B cell (primary cell): ENCODE measurements around the gene SHE. TPM values are rescaled to one million over a fixed set of nuclear protein-coding genes. Genes with fewer than 3 reads are reported as not detected.

ENCODE experiments used
- ATAC-seq: fragments of 200-7000 bp; cut with Tn5 transposase; one replicate; pipeline ENCODE4 v1.10.0; 2021; ENCODE audit warnings: low read depth, mild to moderate bottlenecking, moderate number of reproducible peaks, moderate library complexity
- CTCF ChIA-PET: fragments of 350-600 bp; sonication (Branson Sonifier 250); formaldehyde crosslinking; loops from one replicate; lab custom pipeline; 2021; ENCODE audit warnings: antibody characterized with exemption, inconsistent platforms; lab: Charles Lee
- POLR2A ChIA-PET: fragments of 350-600 bp; sonication (Branson Sonifier 250); formaldehyde crosslinking; loops from one replicate; lab custom pipeline; 2021; ENCODE audit warnings: antibody characterized with exemption; lab: Charles Lee
- DNase-seq: peaks from one replicate; pipeline ENCODE4 v3.0.0; 2013
- H2AFZ ChIP-seq: 2 replicates; pipeline ENCODE4 v1.6.1; 2012; ENCODE audit warnings: mild to moderate bottlenecking, low read depth, low read length; ENCODE audit not compliant: insufficient read depth, poor library complexity, severe bottlenecking
- H3K27ac ChIP-seq, 2 donors: 1 replicate in 1 of 2; 2 replicates in 1 of 2; pipeline ENCODE4 v1.5.1; 2012 to 2013; ENCODE audit warnings: low read length in 2 of 2, mild to moderate bottlenecking in 2 of 2, moderate library complexity in 1 of 2
- H3K27me3 ChIP-seq, 4 experiments: fragments of 200-600 bp in 1 of 4; sonication (generic) in 1 of 4; replicated peaks in 1 of 4; 1 replicate in 2 of 4; 2 replicates in 2 of 4; pipeline versions ENCODE4 v1.6.1 to v1.7.0; 2013 to 2016; ENCODE audit warnings: low read length in 3 of 4, mild to moderate bottlenecking in 2 of 4, mixed read lengths in 1 of 4, moderate library complexity in 1 of 4; ENCODE audit not compliant: insufficient read depth in 4 of 4, control insufficient read depth in 3 of 4; ENCODE audit errors: control extremely low read depth in 1 of 4
- H3K36me3 ChIP-seq, 2 experiments: replicated peaks in 1 of 2; 1 replicate in 1 of 2; 2 replicates in 1 of 2; pipeline versions ENCODE4 v1.6.1 to v1.7.1; 2013; ENCODE audit warnings: low read length in 1 of 2; ENCODE audit not compliant: insufficient read depth in 2 of 2, control insufficient read depth in 1 of 2; ENCODE audit errors: control extremely low read depth in 1 of 2, extremely low read depth in 1 of 2
- H3K4me1 ChIP-seq, 2 donors: fragments of 200-600 bp in 1 of 2; sonication (generic) in 1 of 2; 1 replicate in 1 of 2; 2 replicates in 1 of 2; pipeline versions ENCODE4 v1.5.1 to v1.6.1; 2013 to 2017; ENCODE audit warnings: low read length in 2 of 2; ENCODE audit not compliant: control insufficient read depth in 2 of 2, insufficient read depth in 2 of 2
- H3K4me2 ChIP-seq: replicated peaks from 2 replicates; pipeline ENCODE3; 2012; ENCODE audit warnings: mild to moderate bottlenecking, low read depth, low read length; ENCODE audit not compliant: poor library complexity, severe bottlenecking
- H3K4me3 ChIP-seq, 5 experiments: fragments of 200-600 bp in 1 of 5; sonication (generic) in 1 of 5; 1 replicate in 3 of 5; 2 replicates in 2 of 5; pipeline versions ENCODE4 v1.5.1 to v1.7.0; 2011 to 2016; ENCODE audit warnings: low read length in 4 of 5, mild to moderate bottlenecking in 4 of 5, low read depth in 2 of 5, control low read depth in 1 of 5, moderate library complexity in 1 of 5; ENCODE audit not compliant: insufficient read depth in 1 of 5; ENCODE audit errors: control extremely low read depth in 1 of 5, extremely low read depth in 1 of 5
- H3K79me2 ChIP-seq: fragments of 200-600 bp; sonication (generic); one replicate; pipeline ENCODE4 v1.6.0; 2016; ENCODE audit warnings: low read length; ENCODE audit not compliant: control insufficient read depth, insufficient read depth
- H3K9ac ChIP-seq: fragments of 200-600 bp; sonication (generic); 2 replicates; pipeline ENCODE4 v1.6.1; 2017; ENCODE audit warnings: mild to moderate bottlenecking, low read length, moderate library complexity
- H3K9me3 ChIP-seq, 3 donors: one replicate each; pipeline versions ENCODE4 v1.6.1 to v1.7.1; 2013; ENCODE audit warnings: low read length in 2 of 3; ENCODE audit not compliant: control insufficient read depth in 2 of 3, insufficient read depth in 1 of 3; ENCODE audit errors: control extremely low read depth in 1 of 3
- H4K20me1 ChIP-seq: 2 replicates; pipeline ENCODE4 v1.6.0; 2012; ENCODE audit warnings: mild to moderate bottlenecking, low read length; ENCODE audit not compliant: insufficient read depth, control insufficient read depth, poor library complexity, severe bottlenecking
- H3K27ac Mint-ChIP-seq: one replicate; pipeline ENCODE4 v1.8.0; 2021; ENCODE audit warnings: mixed read lengths
- H3K27me3 Mint-ChIP-seq: one replicate; pipeline ENCODE4 v1.8.0; 2021; ENCODE audit warnings: mixed read lengths
- H3K4me1 Mint-ChIP-seq: one replicate; pipeline ENCODE4 v1.8.0; 2021; ENCODE audit warnings: mixed read lengths
- H3K4me3 Mint-ChIP-seq: one replicate; pipeline ENCODE4 v1.8.0; 2021; ENCODE audit warnings: mixed read lengths
- H3K9me3 Mint-ChIP-seq: one replicate; pipeline ENCODE4 v1.8.0; 2022; ENCODE audit warnings: mixed read lengths; ENCODE audit not compliant: insufficient read depth
- CTCF ChIP-seq: fragments of 200-600 bp; IDR thresholded peaks from one replicate; pipeline ENCODE4 v1.8.0; 2022; ENCODE audit warnings: antibody characterized with exemption, mild to moderate bottlenecking
- EZH2 ChIP-seq: IDR thresholded peaks from 2 replicates; pipeline ENCODE4 v1.6.1; 2012; ENCODE audit warnings: borderline replicate concordance, low read depth, mild to moderate bottlenecking, moderate library complexity, low read length; ENCODE audit not compliant: insufficient read depth, poor library complexity, severe bottlenecking
- WGBS: methylation state at CpG from one replicate; pipeline ENCODE4 v1.1.5; 2013; ENCODE audit warnings: missing lambda C conversion rate; ENCODE audit not compliant: insufficient coverage; 5-methylcytosine and 5-hydroxymethylcytosine counted together
- intact Hi-C: fragments of 100-400 bp; cut with micrococcal nuclease; formaldehyde crosslinking; loops from one replicate; pipeline ENCODE4 v1.10.0; 2022
- polyA plus RNA-seq: library from polyadenylated mRNA; depleted of rRNA; stranded (reverse); fragments of >200 nt; gene quantifications from 2 replicates; pipeline ENCODE4 v1.2.3, GENCODE V29; 2012
- total RNA-seq, 2 donors: library from RNA; stranded (reverse); fragments of 120-200 nt in 1 of 2; gene quantifications; 1 replicate in 1 of 2; 2 replicates in 1 of 2; pipeline versions ENCODE4 v1.2.3 to v1.2.4, GENCODE V29; 2013 to 2022

The SHE gene
- total and polyA plus RNA-seq, 2 donors (not counting 1 experiment from before 2014, with no cell fraction given): 0.01 TPM; not detected in 1

DNA sequence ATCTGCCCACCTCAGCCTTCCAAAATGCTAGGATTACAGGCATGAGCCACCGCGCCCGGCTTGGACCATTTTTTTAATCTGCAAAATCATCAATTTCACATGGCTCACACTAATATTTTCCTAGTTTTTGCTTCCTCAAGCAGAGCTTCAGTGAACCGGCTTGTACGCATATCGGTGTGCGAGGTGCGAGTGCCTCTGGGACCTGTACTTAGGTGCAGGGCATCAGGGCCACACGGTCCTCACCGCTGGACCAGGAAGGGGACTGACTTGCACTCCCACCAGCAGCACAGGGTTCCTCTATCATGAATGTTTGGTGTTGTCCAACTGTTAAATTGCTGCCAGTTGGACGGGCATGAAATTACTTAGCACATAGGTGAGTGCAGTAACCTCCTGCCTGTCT lies 15.4 kb upstream of the SHE start:
- Histone ChIP-seq H2AFZ (no peak overlapping the region), H3K4me1 (no peaks in the 10 kb centered on the region), H3K27ac (no peak overlapping the region), H3K9me3 (no peaks in the 10 kb centered on the region), H3K9ac (no peak overlapping the region), H3K27me3 (peaks cover 0 to 12% (median 2%) of the 10 kb centered on the region in 4 experiments), H3K79me2 (no peaks in the 10 kb centered on the region), H3K4me3 (no peak overlapping the region), H3K4me2 (no peak overlapping the region), H4K20me1 (no peaks in the 10 kb centered on the region), H3K36me3 (no peaks in the 10 kb centered on the region)
- DNase-seq: no peak
- H3K27ac Mint-ChIP-seq: no peak overlapping the region
- H3K27me3 Mint-ChIP-seq: peaks cover 43% of the 10 kb centered on the region
- no peak overlapping the region for H3K4me3 Mint-ChIP-seq
- CTCF ChIA-PET: no interaction called here
- H3K9me3 Mint-ChIP-seq: no peaks in the 10 kb centered on the region
- WGBS: 98% methylated on average over 11 of the region's 11 CpGs
- POLR2A ChIA-PET: no interaction called here
- no peak for ATAC-seq
- no peaks in the 10 kb centered on the region for H3K4me1 Mint-ChIP-seq
- intact Hi-C loops: no loop called here
- no peak for TF ChIP-seq CTCF
- no peak for TF ChIP-seq EZH2

DNA sequence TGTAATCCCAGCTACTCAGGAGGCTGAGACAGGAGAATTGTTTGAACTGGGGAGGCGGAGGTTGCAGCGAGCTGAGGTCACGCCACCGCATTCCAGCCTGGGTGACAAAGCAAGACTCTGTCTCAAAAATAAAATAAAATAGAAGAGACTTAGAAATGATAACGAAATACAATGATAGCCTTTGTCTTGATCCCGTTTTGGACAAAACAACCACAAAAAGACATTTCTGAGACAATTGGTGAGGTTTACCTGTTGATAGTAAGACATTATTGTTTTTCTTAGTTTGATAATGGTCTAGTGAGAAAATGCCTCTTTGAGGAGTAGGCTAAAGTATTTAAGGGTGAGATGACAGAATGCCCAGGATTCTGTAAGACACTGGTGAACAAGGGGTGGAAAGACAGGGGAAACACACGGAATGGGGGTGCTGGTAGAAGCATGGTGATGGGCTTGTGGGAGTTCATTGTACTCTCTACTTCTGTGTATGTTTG lies 11.9 kb upstream of the SHE start:
- Histone ChIP-seq H3K4me2 (no peak overlapping the region), H2AFZ (no peak overlapping the region), H3K27ac (no peak overlapping the region), H3K79me2 (no peaks in the 10 kb centered on the region), H3K36me3 (no peaks in the 10 kb centered on the region), H3K9me3 (no peaks in the 10 kb centered on the region), H3K4me1 (no peaks in the 10 kb centered on the region), H3K9ac (no peak overlapping the region), H3K4me3 (no peak overlapping the region), H3K27me3 (peaks cover 0 to 15% (median 2%) of the 10 kb centered on the region in 4 experiments), H4K20me1 (no peaks in the 10 kb centered on the region)
- Mint-ChIP-seq H3K27ac (no peak overlapping the region), H3K9me3 (no peaks in the 10 kb centered on the region), H3K4me3 (no peak overlapping the region), H3K4me1 (no peaks in the 10 kb centered on the region), H3K27me3 (peaks cover 39% of the 10 kb centered on the region)
- POLR2A ChIA-PET: no interaction called here
- intact Hi-C loops: no loop called here
- no peak for ATAC-seq
- CTCF ChIA-PET: interaction anchor here (1.4 kb wide), 1 partner anchor 34 kb away, joined by 4 read pairs; no protein-coding TSS in a partner anchor
- WGBS: 100% methylated on average over 1 of the region's 7 CpGs
- no peak for DNase-seq
- TF ChIP-seq CTCF (no peak), EZH2 (no peak)
